Caco-2 (cell line): Measurements from ENCODE around the gene EEF1AKMT2. TPM values are rescaled to one million over a fixed set of nuclear protein-coding genes. Genes with fewer than 3 reads are reported as not detected.

Experiments used
- BruUV-seq: library from RNA; stranded (reverse); fragments of 400-500 nt; replicated peaks from 2 replicates; lab custom pipeline; 2021; lab: Mats Ljungman, UMichigan
- CTCF ChIA-PET: fragments of 300-600 bp; sonication (Branson Sonifier 250); formaldehyde crosslinking; loops from one replicate; lab custom pipeline; 2022; ENCODE audit warnings: antibody characterized with exemption; lab: Charles Lee
- POLR2A ChIA-PET: fragments of 300-600 bp; sonication (Branson Sonifier 250); formaldehyde crosslinking; loops from one replicate; lab custom pipeline; 2022; ENCODE audit warnings: antibody characterized with exemption; lab: Charles Lee
- DNase-seq, 2 experiments: peaks; one replicate each; pipeline versions ENCODE4 v3.0.0 to v3.0.0-alpha.2; 2020 to 2022
- H3K27me3 ChIP-seq: replicated peaks from 2 replicates; pipeline ENCODE4 v1.6.0; 2011; ENCODE audit warnings: low read length; ENCODE audit not compliant: control insufficient read depth, insufficient read depth
- H3K36me3 ChIP-seq: 2 replicates; pipeline ENCODE4 v1.5.1; 2011; ENCODE audit warnings: low read length; ENCODE audit not compliant: control insufficient read depth, insufficient read depth
- H3K4me1 ChIP-seq: fragments of 250-450 bp; sonication (Bioruptor Pico); 2 replicates; pipeline ENCODE4 v1.5.1; 2020; ENCODE audit warnings: mild to moderate bottlenecking
- H3K4me3 ChIP-seq: 2 replicates; pipeline ENCODE4 v1.5.1; 2011; ENCODE audit warnings: low read depth, mild to moderate bottlenecking, control low read depth, low read length
- H3K9me3 ChIP-seq: fragments of 250-450 bp; sonication (Bioruptor Pico); 2 replicates; pipeline ENCODE4 v1.5.1; 2020; ENCODE audit warnings: mild to moderate bottlenecking, moderate library complexity
- H3K27ac Mint-ChIP-seq: one replicate; pipeline ENCODE4 v1.8.0; 2022; ENCODE audit warnings: mixed read lengths; ENCODE audit not compliant: unreplicated experiment
- H3K27me3 Mint-ChIP-seq: one replicate; pipeline ENCODE4 v1.8.0; 2022; ENCODE audit warnings: mixed read lengths; ENCODE audit not compliant: insufficient read depth, unreplicated experiment
- H3K36me3 Mint-ChIP-seq: one replicate; pipeline ENCODE4 v1.8.0; 2022; ENCODE audit warnings: mild to moderate bottlenecking, mixed read lengths; ENCODE audit not compliant: insufficient read depth, unreplicated experiment
- H3K4me1 Mint-ChIP-seq: one replicate; pipeline ENCODE4 v1.8.0; 2022; ENCODE audit warnings: low read depth, mixed read lengths; ENCODE audit not compliant: unreplicated experiment
- H3K4me3 Mint-ChIP-seq: one replicate; pipeline ENCODE4 v1.8.0; 2022; ENCODE audit warnings: mild to moderate bottlenecking, moderate library complexity, mixed read lengths; ENCODE audit not compliant: unreplicated experiment
- H3K9me3 Mint-ChIP-seq: one replicate; pipeline ENCODE4 v1.8.0; 2022; ENCODE audit warnings: mixed read lengths; ENCODE audit not compliant: unreplicated experiment
- intact Hi-C: fragments of 100-400 bp; cut with micrococcal nuclease; formaldehyde crosslinking; loops from one replicate; pipeline ENCODE4 v1.10.0; 2022; ENCODE audit not compliant: unreplicated experiment
- total RNA-seq: library from RNA; stranded (reverse); gene quantifications from 2 replicates; pipeline ENCODE4 v1.2.3, GENCODE V29; 2022
- TF ChIP-seq, protein P1 (sequence below), 2 experiments: fragments of 200-600 bp in 1 of 2; IDR thresholded peaks; 1 replicate in 1 of 2; 2 replicates in 1 of 2; pipeline versions ENCODE4 v1.5.1 to v1.8.0; 2011 to 2022; ENCODE audit warnings: antibody characterized with exemption in 1 of 2, control low read depth in 1 of 2, inconsistent platforms in 1 of 2, low read depth in 1 of 2, low read length in 1 of 2, mild to moderate bottlenecking in 1 of 2, moderate library complexity in 1 of 2; ENCODE audit not compliant: insufficient read depth in 1 of 2, severe bottlenecking in 1 of 2, unreplicated experiment in 1 of 2

Gene EEF1AKMT2
- total RNA-seq, 1 experiment from 2014 or later = 29.9 TPM

DNA sequence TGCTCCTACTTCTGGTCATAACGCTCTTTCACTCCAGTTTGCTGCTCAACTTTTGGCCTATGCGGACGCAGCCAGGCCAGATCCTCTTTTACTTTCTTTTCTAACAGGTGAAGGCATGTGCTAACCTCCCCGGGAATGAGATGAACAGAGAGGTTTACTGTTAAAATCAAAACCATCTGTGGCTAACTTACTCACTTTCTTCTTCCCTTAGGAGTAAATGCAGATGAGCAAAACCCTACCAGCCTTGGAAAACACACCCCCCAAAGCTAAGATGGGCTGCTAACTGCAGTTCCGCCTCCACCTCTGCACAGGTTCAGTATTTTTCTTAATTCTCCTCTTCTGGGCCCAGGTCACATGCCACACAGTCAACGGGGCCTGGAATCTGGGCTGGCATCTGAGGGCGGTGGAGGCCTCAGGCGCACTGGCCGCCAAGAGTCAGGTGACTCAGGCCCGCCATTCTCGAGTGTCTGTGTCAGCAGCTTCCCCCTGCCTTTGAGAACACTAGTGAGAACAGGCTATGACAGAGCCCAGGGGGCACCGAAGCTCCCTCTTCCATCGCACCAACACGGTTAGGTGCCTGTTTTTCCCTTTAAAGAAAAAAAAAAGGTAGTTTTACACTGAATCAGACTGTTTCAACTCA lies 58.6 kb downstream of the EEF1AKMT2 start:
- no TSS peak for BruUV-seq
- Histone ChIP-seq H3K27me3 (no peaks in the 10 kb centered on the region), H3K9me3 (no peaks in the 10 kb centered on the region), H3K4me1 (no peaks in the 10 kb centered on the region), H3K36me3 (no peaks in the 10 kb centered on the region; the same call in 1 of the 2 replicates), H3K4me3 (no peak overlapping the region)
- TF ChIP-seq, protein P1, sequence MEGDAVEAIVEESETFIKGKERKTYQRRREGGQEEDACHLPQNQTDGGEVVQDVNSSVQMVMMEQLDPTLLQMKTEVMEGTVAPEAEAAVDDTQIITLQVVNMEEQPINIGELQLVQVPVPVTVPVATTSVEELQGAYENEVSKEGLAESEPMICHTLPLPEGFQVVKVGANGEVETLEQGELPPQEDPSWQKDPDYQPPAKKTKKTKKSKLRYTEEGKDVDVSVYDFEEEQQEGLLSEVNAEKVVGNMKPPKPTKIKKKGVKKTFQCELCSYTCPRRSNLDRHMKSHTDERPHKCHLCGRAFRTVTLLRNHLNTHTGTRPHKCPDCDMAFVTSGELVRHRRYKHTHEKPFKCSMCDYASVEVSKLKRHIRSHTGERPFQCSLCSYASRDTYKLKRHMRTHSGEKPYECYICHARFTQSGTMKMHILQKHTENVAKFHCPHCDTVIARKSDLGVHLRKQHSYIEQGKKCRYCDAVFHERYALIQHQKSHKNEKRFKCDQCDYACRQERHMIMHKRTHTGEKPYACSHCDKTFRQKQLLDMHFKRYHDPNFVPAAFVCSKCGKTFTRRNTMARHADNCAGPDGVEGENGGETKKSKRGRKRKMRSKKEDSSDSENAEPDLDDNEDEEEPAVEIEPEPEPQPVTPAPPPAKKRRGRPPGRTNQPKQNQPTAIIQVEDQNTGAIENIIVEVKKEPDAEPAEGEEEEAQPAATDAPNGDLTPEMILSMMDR (IDR thresholded peaks at IDR 0.05; ENCODE audit: insufficient read depth in 1 of 2, low read depth in 1 of 2, low read length in 1 of 2, severe bottlenecking in 1 of 2, unreplicated experiment in 1 of 2) = no peak
- no peaks in the 10 kb centered on the region for H3K9me3 Mint-ChIP-seq
- intact Hi-C loops = no loop called here
- H3K4me3 Mint-ChIP-seq = no peak overlapping the region
- H3K27ac Mint-ChIP-seq = no peak overlapping the region
- H3K36me3 Mint-ChIP-seq = peaks cover 4% of the 10 kb centered on the region
- no peak for DNase-seq
- no peaks in the 10 kb centered on the region for H3K27me3 Mint-ChIP-seq
- CTCF ChIA-PET = interaction anchor here (1.7 kb wide), 1 partner anchor 10 kb away, joined by 7 read pairs; no protein-coding TSS in a partner anchor
- no peaks in the 10 kb centered on the region for H3K4me1 Mint-ChIP-seq
- POLR2A ChIA-PET = no interaction called here

- Histone ChIP-seq H3K36me3 (no peaks in the 10 kb centered on the region), H3K4me1 (no peaks in the 10 kb centered on the region), H3K4me3 (no peak overlapping the region), H3K27me3 (no peaks in the 10 kb centered on the region), H3K9me3 (no peaks in the 10 kb centered on the region)
- TF ChIP-seq, protein P1 (IDR thresholded peaks at IDR 0.05; ENCODE audit: insufficient read depth in 1 of 2, low read depth in 1 of 2, low read length in 1 of 2, severe bottlenecking in 1 of 2, unreplicated experiment in 1 of 2) = no peak
- POLR2A ChIA-PET = no interaction called here
- Mint-ChIP-seq H3K9me3 (no peaks in the 10 kb centered on the region), H3K27ac (no peak overlapping the region), H3K4me3 (no peak overlapping the region), H3K36me3 (peaks cover 4% of the 10 kb centered on the region), H3K27me3 (no peaks in the 10 kb centered on the region), H3K4me1 (no peaks in the 10 kb centered on the region)
- CTCF ChIA-PET = interaction anchor here (1.0 kb wide), 1 partner anchor 10 kb away, joined by 3 read pairs; no protein-coding TSS in a partner anchor
- no peak for DNase-seq
- intact Hi-C loops = no loop called here
- no TSS peak for BruUV-seq
Observed at GRCh38 chr10:124731551-124731950, 60.1 kb downstream of the EEF1AKMT2 start.

- no peaks in the 10 kb centered on the region for H3K4me1 Mint-ChIP-seq
- Histone ChIP-seq H3K4me1 (no peaks in the 10 kb centered on the region), H3K4me3 (no peak overlapping the region), H3K27me3 (no peaks in the 10 kb centered on the region), H3K9me3 (no peaks in the 10 kb centered on the region), H3K36me3 (no peaks in the 10 kb centered on the region)
- H3K27ac Mint-ChIP-seq = no peak overlapping the region
- intact Hi-C loops = no loop called here
- no peak for DNase-seq
- TF ChIP-seq, protein P1 (IDR thresholded peaks at IDR 0.05; ENCODE audit: insufficient read depth in 1 of 2, low read depth in 1 of 2, low read length in 1 of 2, severe bottlenecking in 1 of 2, unreplicated experiment in 1 of 2) = no peak
- no peaks in the 10 kb centered on the region for H3K9me3 Mint-ChIP-seq
- POLR2A ChIA-PET = no interaction called here
- no peaks in the 10 kb centered on the region for H3K27me3 Mint-ChIP-seq
- CTCF ChIA-PET = no interaction called here
- H3K36me3 Mint-ChIP-seq = peaks cover 4% of the 10 kb centered on the region
- no peak overlapping the region for H3K4me3 Mint-ChIP-seq
- BruUV-seq = no TSS peak
Observed at GRCh38 chr10:124730790-124731189, 60.9 kb downstream of the EEF1AKMT2 start.
